ENCODE measurements around the gene HSD17B4.
"Not testable (repeated sequence)": the region's sequence is repeated elsewhere in the genome, so short reads cannot be mapped to it uniquely, and the experiment has no call there.

Gene HSD17B4

DNA sequence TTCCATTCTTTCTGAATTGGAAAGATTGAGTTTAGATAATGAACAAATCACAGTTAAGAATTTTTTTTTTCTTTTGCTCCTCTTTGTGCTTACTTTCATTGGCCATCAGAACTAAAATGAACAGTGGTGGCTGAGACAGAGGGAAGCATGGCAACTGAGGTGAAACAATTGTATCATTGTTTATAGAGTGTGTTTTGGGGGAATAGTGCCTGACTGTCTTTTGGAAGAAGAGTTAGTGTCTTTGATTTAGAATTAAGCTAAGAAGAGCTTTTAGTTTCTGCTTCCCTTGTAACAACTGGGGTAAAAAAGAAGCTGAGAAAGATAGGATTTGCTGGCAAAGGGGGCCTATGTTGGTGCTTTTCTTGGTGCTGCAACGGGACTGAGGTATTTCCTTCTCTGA is 24.0 kb downstream of the HSD17B4 start:
- no peaks in the 10 kb centered on the region for H3K27me3 Mint-ChIP-seq
- H3K9me3 Mint-ChIP-seq, result no peaks in the 10 kb centered on the region

DNA sequence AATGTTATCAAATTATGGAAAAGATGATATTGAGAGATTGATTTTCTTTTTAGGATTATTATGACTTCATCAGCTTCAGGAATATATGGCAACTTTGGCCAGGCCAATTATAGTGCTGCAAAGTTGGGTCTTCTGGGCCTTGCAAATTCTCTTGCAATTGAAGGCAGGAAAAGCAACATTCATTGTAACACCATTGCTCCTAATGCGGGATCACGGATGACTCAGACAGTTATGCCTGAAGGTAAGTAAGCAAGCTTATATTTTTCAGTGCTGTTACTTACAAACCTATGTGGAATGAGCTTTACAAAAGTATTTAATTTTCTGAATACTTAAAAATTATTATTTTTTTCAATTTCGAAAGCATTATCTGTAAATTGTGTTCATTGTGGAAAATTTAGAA is 26.5 kb downstream of the HSD17B4 start:
- Mint-ChIP-seq H3K9me3 (no peaks in the 10 kb centered on the region), H3K36me3 (peaks cover 14% of the 10 kb centered on the region), H3K4me3 (no peak overlapping the region), H3K4me1 (no peaks in the 10 kb centered on the region), H3K27me3 (no peaks in the 10 kb centered on the region), H3K27ac (no peak overlapping the region)
- CTCF ChIA-PET, result no interaction called here
- DNase-seq, result no peak

More for the DNA sequence above, 24.0 kb downstream of the HSD17B4 start:
- Mint-ChIP-seq H3K27ac (no peak overlapping the region), H3K36me3 (peaks cover 11% of the 10 kb centered on the region), H3K4me1 (no peaks in the 10 kb centered on the region), H3K4me3 (no peak overlapping the region)
- CTCF ChIA-PET, result no interaction called here
- DNase-seq, result no peak

DNA sequence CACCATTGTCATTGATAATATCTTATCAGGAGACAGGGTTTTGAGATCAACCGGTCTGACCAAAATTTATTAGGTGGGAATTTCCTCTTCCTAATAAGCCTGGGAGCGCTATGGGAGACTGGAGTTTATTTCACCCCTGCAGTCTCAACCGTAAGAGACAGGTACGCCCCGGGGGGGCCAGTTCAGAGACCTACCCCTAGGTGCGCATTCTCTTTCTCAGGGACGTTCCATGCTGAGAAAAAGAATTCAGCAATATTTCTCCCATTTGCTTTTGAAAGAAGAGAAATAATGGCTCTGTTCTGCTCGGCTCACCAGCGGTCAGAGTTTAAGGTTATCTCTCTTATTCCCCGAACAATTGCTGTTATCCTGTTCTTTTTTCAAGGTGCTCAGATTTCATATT is 28.3 kb downstream of the HSD17B4 start:
- DNase-seq, H3K27me3 Mint-ChIP-seq, H3K4me3 Mint-ChIP-seq, H3K4me1 Mint-ChIP-seq, H3K27ac Mint-ChIP-seq, H3K9me3 Mint-ChIP-seq, CTCF ChIA-PET: not testable (repeated sequence)
- peaks cover 12% of the 10 kb centered on the region for H3K36me3 Mint-ChIP-seq

DNA sequence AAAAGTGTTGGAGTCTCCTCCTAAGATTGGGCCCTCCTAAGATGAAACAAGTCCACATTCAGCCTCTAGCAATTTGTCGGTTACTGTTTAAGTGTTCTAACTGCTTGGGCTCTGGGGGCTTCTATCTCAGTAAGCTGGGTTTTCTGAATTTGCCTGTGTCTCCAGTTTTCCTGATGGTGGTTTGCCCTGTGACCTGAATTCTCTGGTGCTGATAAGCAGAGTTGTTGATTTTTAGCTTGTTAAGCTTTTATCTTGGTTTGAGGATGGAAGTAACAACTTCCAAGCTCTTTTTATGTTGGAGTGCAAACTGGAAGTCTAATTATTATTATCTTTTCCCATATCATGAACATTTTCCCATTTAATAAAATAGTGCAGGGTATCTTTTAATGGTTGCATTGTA is 30.9 kb downstream of the HSD17B4 start:
- H3K4me3 Mint-ChIP-seq, result no peak overlapping the region
- no peaks in the 10 kb centered on the region for H3K27me3 Mint-ChIP-seq
- H3K9me3 Mint-ChIP-seq, result no peaks in the 10 kb centered on the region
- CTCF ChIA-PET, result no interaction called here
- DNase-seq, result no peak
- H3K27ac Mint-ChIP-seq, result no peak overlapping the region
- H3K4me1 Mint-ChIP-seq, result no peaks in the 10 kb centered on the region
- H3K36me3 Mint-ChIP-seq, result peaks cover 10% of the 10 kb centered on the region

DNA sequence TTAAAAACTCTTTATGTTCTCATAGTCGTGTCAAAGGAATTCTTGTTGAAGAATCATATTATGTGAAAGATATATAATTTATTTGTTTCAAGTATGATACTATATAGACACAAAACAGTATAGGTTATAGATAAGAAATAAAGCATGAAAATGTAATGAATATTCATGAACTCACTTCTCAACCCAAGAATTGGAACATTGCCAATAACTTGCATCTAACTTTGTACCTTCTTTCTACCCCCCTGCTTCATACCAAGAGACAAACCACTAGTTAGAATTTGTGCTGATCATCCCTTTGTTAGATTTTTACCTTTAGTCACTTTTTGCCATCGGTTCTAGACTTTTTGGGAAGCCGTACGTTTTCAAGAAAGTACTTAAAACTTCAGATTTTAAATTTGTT is 32.6 kb downstream of the HSD17B4 start:
- H3K36me3 Mint-ChIP-seq, result peaks cover 7% of the 10 kb centered on the region
- H3K27ac Mint-ChIP-seq, result no peak overlapping the region
- DNase-seq, result no peak
- H3K27me3 Mint-ChIP-seq, result no peaks in the 10 kb centered on the region
- CTCF ChIA-PET, result interaction anchor here (1.0 kb wide), 1 partner anchor 1171 kb away, joined by 3 read pairs; no protein-coding TSS in a partner anchor
- no peak overlapping the region for H3K4me3 Mint-ChIP-seq
- H3K9me3 Mint-ChIP-seq, result no peaks in the 10 kb centered on the region
- no peaks in the 10 kb centered on the region for H3K4me1 Mint-ChIP-seq

DNA sequence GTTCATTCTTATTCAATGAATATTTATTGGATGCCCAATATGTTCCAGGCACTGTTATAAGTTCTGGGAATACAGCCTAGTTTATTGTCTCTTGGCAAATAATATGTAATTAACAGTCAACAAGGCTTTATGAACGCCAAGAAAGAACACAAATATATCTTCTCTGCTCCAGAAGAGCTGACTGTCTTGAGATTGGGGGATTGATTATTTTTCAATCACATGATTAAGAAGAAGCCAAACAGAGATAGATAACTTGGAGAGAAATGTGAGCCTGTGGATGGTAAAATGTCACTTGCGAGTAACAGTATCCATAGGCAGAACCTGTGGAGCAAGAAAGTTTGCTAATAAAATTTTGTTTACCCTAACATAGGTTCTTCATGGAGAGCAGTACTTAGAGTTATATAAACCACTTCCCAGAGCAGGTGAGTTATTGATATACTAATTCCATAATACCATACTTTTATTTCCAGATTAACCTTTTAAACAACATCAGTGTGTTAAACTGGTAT is 49.4 kb downstream of the HSD17B4 start:
- CTCF ChIA-PET, result no interaction called here
- H3K9me3 Mint-ChIP-seq, result peaks cover 19% of the 10 kb centered on the region
- no peaks in the 10 kb centered on the region for H3K27me3 Mint-ChIP-seq
- peaks cover 25% of the 10 kb centered on the region for H3K36me3 Mint-ChIP-seq
- no peak for DNase-seq
- no peaks in the 10 kb centered on the region for H3K4me1 Mint-ChIP-seq
- no peak overlapping the region for H3K27ac Mint-ChIP-seq
- no peak overlapping the region for H3K4me3 Mint-ChIP-seq

DNA sequence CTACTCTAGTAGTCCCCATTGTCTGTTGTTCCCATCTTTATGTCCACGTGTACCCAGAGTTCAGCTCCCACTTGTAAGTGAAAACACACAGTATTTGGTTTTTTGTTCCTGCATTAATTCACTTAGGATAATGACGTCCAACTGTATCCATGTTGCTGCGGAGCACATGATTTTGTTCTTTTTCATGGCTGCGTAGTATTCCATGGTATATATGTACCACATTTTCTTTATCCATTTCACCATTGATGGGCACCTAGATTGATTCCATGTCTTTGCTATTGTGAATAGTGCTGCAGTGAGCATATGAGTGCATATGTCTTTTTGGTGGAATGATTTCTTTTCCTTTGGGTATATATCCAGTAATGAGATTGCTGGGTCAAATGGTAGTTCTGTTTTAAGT is 51.6 kb downstream of the HSD17B4 start:
- CTCF ChIA-PET, H3K4me1 Mint-ChIP-seq, H3K27me3 Mint-ChIP-seq, H3K4me3 Mint-ChIP-seq, DNase-seq, H3K27ac Mint-ChIP-seq: not testable (repeated sequence)
- peaks cover 30% of the 10 kb centered on the region for H3K36me3 Mint-ChIP-seq
- peaks cover 19% of the 10 kb centered on the region for H3K9me3 Mint-ChIP-seq

DNA sequence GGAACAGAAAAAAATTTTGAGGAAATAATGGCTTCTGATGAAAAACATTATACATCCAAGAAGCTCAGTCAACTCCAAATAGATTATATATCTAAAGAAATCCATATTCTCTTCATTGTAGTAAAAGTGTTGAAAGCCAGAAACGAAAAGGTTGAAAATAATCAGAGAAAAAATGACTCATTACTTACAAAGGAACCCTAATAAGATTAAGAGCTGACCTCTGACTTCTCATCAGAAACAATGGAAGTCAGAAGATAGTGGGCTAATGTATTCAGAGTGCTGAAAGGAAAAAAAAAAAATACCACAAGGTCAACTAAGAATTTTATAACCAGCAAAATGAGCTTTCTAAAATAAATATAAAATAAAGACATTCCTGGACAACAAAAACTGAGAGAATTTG is 60.0 kb downstream of the HSD17B4 start:
- Mint-ChIP-seq H3K4me1 (no peaks in the 10 kb centered on the region), H3K27me3 (no peaks in the 10 kb centered on the region), H3K27ac (no peak overlapping the region), H3K36me3 (peaks cover 30% of the 10 kb centered on the region), H3K4me3 (no peak overlapping the region), H3K9me3 (no peaks in the 10 kb centered on the region)
- CTCF ChIA-PET, result interaction anchor here (1.3 kb wide), 1 partner anchor 21 kb away, joined by 3 read pairs; no protein-coding TSS in a partner anchor
- no peak for DNase-seq

DNA sequence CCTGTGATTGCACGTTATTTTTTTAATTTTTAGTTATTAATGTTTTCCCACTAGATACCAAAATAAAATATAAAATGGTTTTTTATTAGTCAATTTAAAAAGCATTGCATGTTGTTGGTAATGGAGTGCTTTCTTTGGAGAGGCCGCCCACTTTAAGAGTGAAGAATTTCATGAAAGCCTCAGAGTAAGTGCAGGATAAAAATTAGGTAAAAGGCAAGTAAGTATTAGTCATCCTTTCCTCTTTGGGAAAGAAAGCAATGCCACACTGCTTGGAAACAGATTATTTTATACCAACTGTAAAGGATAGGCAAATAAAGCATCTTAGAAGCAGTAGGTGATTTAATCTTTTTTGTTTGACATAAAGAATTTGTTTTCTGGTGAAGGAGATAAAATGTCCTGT is 62.9 kb downstream of the HSD17B4 start:
- Mint-ChIP-seq H3K4me1 (no peaks in the 10 kb centered on the region), H3K27me3 (no peaks in the 10 kb centered on the region), H3K27ac (no peak overlapping the region), H3K9me3 (no peaks in the 10 kb centered on the region), H3K4me3 (no peak overlapping the region), H3K36me3 (peaks cover 25% of the 10 kb centered on the region)
- CTCF ChIA-PET, result no interaction called here
- no peak for DNase-seq

DNA sequence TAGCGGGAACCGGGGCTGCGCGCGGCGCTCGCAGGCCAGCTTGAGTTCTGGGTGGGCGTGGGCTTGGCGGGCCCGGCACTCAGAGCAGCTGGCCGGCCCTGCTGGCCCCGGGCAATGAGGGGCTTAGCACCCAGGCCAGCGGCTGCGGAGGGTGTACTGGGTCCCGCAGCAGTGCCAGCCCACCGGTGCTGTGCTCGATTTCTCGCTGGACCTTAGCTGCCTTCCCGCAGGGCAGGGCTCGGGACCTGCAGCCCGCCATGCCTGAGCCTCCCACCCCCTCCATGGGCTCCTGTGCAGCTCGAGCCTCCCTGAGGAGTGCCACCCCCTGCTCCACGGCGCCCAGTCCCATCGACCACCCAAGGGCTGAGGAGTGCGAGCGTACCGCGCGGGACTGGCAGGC is 64.8 kb downstream of the HSD17B4 start:
- H3K27ac Mint-ChIP-seq, H3K4me1 Mint-ChIP-seq, CTCF ChIA-PET, H3K9me3 Mint-ChIP-seq, H3K4me3 Mint-ChIP-seq, H3K27me3 Mint-ChIP-seq, DNase-seq: not testable (repeated sequence)
- peaks cover 22% of the 10 kb centered on the region for H3K36me3 Mint-ChIP-seq

DNA sequence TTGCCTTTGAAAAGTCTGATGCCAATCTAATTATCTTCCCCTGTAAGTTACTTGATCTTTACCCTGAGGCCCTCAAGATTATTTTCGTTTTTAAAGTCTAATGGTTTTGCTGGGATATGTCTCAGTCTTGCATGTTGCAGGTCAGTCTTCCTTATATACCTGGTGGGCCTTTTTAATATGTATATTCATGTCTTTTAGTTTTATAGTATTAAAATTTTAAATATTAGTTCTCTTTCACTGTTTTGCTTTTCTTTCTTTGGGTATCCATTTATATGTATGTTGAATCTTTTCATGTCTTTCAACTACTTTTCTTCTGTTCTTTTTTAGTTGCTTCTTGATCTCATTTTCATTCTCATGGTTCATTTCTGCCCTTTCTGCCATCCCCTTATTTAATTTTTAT is 68.9 kb downstream of the HSD17B4 start:
- no peaks in the 10 kb centered on the region for H3K27me3 Mint-ChIP-seq

DNA sequence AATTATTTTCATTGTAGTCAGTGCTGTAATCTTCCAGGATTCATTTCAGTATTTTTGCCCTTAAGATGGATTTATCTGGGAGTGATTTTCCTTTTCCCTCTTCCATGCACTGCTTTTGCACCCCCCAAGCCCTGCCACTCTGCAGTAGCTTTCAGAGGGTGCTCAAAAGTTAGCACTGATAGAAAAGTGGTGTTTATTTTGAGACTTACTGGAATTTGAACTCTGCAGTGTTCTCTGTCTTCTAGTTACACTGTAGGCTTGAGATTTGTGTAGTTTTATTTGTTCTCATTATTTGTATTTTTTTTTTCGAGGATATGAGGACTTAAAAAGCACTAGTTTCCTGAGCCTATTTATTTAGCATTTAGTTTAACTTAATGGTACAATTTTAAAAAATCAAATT is 70.5 kb downstream of the HSD17B4 start:
- H3K4me1 Mint-ChIP-seq, result no peaks in the 10 kb centered on the region
- H3K9me3 Mint-ChIP-seq, result no peaks in the 10 kb centered on the region
- no peak for DNase-seq
- CTCF ChIA-PET, result interaction anchor here (0.7 kb wide), 1 partner anchor 16 kb away, joined by 3 read pairs; no protein-coding TSS in a partner anchor
- no peak overlapping the region for H3K4me3 Mint-ChIP-seq
- H3K36me3 Mint-ChIP-seq, result peaks cover 11% of the 10 kb centered on the region
- no peaks in the 10 kb centered on the region for H3K27me3 Mint-ChIP-seq
- no peak overlapping the region for H3K27ac Mint-ChIP-seq

More for the DNA sequence above, 68.9 kb downstream of the HSD17B4 start:
- CTCF ChIA-PET, result no interaction called here
- no peak for DNase-seq
- no peaks in the 10 kb centered on the region for H3K4me1 Mint-ChIP-seq
- H3K4me3 Mint-ChIP-seq, result no peak overlapping the region
- no peaks in the 10 kb centered on the region for H3K9me3 Mint-ChIP-seq
- no peak overlapping the region for H3K27ac Mint-ChIP-seq
- peaks cover 18% of the 10 kb centered on the region for H3K36me3 Mint-ChIP-seq

DNA sequence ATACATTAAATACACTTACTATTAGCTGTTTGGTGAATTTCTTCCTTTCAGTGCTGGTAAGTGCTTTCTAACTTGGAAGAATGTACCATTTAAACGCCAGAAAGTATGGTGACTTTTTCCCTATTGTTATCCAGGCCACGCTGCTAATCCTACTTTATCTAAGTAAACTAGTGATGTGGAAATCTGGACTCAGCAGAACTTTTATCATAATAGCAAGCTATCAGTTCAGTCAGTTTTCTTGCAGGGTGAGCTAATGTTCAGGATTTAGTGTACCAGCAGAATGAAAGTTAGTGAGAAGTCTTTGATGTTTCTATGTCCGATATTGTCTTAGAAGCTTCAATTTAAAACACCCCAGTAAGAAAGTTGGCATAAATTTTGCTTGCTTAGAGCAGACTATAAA is 72.2 kb downstream of the HSD17B4 start:
- Mint-ChIP-seq H3K36me3 (peaks cover 6% of the 10 kb centered on the region), H3K27me3 (no peaks in the 10 kb centered on the region), H3K9me3 (no peaks in the 10 kb centered on the region), H3K4me1 (no peaks in the 10 kb centered on the region), H3K4me3 (no peak overlapping the region), H3K27ac (no peak overlapping the region)
- CTCF ChIA-PET, result no interaction called here
- no peak for DNase-seq

DNA sequence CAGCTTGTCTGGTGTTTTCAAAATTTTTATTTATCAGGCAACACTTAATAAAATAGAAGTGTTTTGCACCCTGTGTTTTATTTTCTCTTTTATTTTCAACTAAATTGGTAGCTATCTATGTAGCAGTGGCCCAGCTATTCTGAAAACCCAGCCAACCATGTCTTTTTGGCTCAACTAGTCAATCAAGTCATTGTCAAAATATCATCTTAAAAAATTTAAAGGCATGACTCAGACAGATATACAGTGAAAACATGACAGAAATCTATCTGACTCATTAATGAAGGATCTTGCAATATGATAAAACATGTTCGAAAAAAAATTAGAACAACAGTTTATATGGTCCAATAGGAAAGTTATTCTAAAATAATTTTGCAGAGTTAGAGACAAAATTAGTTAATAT is 75.1 kb downstream of the HSD17B4 start:
- no peaks in the 10 kb centered on the region for H3K9me3 Mint-ChIP-seq
- no peaks in the 10 kb centered on the region for H3K27me3 Mint-ChIP-seq
- no peak overlapping the region for H3K27ac Mint-ChIP-seq
- no peak overlapping the region for H3K4me3 Mint-ChIP-seq
- no peak for DNase-seq
- H3K36me3 Mint-ChIP-seq, result peaks cover 8% of the 10 kb centered on the region
- no peaks in the 10 kb centered on the region for H3K4me1 Mint-ChIP-seq
- CTCF ChIA-PET, result interaction anchor here (0.8 kb wide), 1 partner anchor 15 kb away, joined by 4 read pairs; no protein-coding TSS in a partner anchor

DNA sequence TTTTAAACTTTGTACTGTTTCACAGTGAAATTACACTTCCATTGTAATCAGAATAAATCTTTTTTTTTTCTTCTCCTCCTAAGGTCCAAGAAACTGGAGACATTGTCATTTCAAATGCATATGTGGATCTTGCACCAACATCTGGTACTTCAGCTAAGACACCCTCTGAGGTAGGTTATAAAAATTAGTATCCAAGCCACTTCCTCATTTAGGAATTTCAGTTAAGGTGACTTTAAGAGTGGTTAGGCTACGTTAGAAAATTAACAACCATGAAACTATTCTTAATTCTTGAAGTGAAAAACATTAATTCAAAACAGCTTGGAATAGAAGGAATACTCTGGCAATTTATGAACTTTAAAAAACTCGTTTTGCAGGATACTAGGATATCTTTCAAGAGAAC is 77.5 kb downstream of the HSD17B4 start:
- no peaks in the 10 kb centered on the region for H3K4me1 Mint-ChIP-seq
- H3K27me3 Mint-ChIP-seq, result no peaks in the 10 kb centered on the region
- no peak for DNase-seq
- CTCF ChIA-PET, result no interaction called here
- H3K27ac Mint-ChIP-seq, result no peak overlapping the region
- H3K36me3 Mint-ChIP-seq, result peaks cover 7% of the 10 kb centered on the region
- no peaks in the 10 kb centered on the region for H3K9me3 Mint-ChIP-seq
- no peak overlapping the region for H3K4me3 Mint-ChIP-seq

DNA sequence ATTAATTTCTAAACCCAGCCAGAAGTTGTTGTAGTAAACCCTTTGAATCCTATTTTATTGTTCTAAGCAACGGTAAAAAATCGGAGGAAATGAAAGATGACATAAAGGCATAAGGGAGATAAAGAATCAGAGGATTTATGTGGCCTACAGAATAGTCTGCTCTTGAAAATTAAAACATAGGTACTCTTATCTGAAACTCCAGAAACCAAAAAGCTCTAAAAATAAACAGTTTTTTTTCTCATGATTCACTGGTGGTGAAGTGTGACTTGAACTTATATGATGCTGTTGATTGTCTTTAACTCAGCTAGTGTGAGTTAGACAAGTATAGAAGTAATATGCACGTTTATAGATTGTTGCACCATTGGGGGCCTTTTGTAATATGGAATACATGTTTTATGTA is 80.3 kb downstream of the HSD17B4 start:
- H3K36me3 Mint-ChIP-seq, result peaks cover 11% of the 10 kb centered on the region
- H3K4me1 Mint-ChIP-seq, result no peaks in the 10 kb centered on the region
- H3K9me3 Mint-ChIP-seq, result no peaks in the 10 kb centered on the region
- DNase-seq, result no peak
- no peaks in the 10 kb centered on the region for H3K27me3 Mint-ChIP-seq
- CTCF ChIA-PET, result no interaction called here
- no peak overlapping the region for H3K27ac Mint-ChIP-seq
- no peak overlapping the region for H3K4me3 Mint-ChIP-seq
